Measurements from ENCODE around the gene HELT. TPM values are rescaled to one million over a fixed set of nuclear protein-coding genes. Genes with fewer than 3 reads are reported as not detected.
"Not testable (repeated sequence)": the region's sequence is repeated elsewhere in the genome, so short reads cannot be mapped to it uniquely, and the experiment has no call there.

HELT gene
- total RNA-seq, 1 donor from 2014 or later: not detected

GRCh38 chr4:184987493-184988031, 30.7 kb upstream of the HELT start:
- Mint-ChIP-seq H3K4me1 (peaks cover 3% of the 10 kb centered on the region), H3K9me3 (no peaks in the 10 kb centered on the region)
- TF ChIP-seq, protein P1, sequence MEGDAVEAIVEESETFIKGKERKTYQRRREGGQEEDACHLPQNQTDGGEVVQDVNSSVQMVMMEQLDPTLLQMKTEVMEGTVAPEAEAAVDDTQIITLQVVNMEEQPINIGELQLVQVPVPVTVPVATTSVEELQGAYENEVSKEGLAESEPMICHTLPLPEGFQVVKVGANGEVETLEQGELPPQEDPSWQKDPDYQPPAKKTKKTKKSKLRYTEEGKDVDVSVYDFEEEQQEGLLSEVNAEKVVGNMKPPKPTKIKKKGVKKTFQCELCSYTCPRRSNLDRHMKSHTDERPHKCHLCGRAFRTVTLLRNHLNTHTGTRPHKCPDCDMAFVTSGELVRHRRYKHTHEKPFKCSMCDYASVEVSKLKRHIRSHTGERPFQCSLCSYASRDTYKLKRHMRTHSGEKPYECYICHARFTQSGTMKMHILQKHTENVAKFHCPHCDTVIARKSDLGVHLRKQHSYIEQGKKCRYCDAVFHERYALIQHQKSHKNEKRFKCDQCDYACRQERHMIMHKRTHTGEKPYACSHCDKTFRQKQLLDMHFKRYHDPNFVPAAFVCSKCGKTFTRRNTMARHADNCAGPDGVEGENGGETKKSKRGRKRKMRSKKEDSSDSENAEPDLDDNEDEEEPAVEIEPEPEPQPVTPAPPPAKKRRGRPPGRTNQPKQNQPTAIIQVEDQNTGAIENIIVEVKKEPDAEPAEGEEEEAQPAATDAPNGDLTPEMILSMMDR (IDR thresholded peaks at IDR 0.05): no peak
- TF ChIP-seq EZH2phosphoT487 (IDR thresholded peaks at IDR 0.05) (no peak), EZH2 (IDR thresholded peaks at IDR 0.05) (no peak)

GRCh38 chr4:184988611-184989010, 29.7 kb upstream of the HELT start:
- no peak for TF ChIP-seq EZH2 (IDR thresholded peaks at IDR 0.05)
- TF ChIP-seq, protein P1 (IDR thresholded peaks at IDR 0.05): no peak
- Histone ChIP-seq H3K4me1 (no peaks in the 10 kb centered on the region), H3K36me3 (no peaks in the 10 kb centered on the region), H2AFZ (replicated peaks) (no peak overlapping the region), H3K27ac (no peak overlapping the region), H3K9me3 (ENCODE audit: low read depth) (no peaks in the 10 kb centered on the region), H3K27me3 (no peaks in the 10 kb centered on the region), H4K20me1 (ENCODE audit: low read depth) (no peaks in the 10 kb centered on the region), H3K79me2 (ENCODE audit: low read depth) (no peaks in the 10 kb centered on the region), H3F3A (ENCODE audit: low read depth) (no peaks in the 10 kb centered on the region), H3K4me3 (no peak overlapping the region), H3K4me2 (no peak overlapping the region), H3K9ac (no peak overlapping the region)
- peaks cover 3% of the 10 kb centered on the region for H3K4me1 Mint-ChIP-seq
- no peaks in the 10 kb centered on the region for H3K9me3 Mint-ChIP-seq
- H3K4me3 Mint-ChIP-seq: no peak overlapping the region
- DNase-seq (ENCODE audit: low spot score): no peak
- H3K27ac Mint-ChIP-seq: no peak overlapping the region
- H3K36me3 Mint-ChIP-seq: no peaks in the 10 kb centered on the region
- H3K27me3 Mint-ChIP-seq (ENCODE audit: insufficient read depth, low read depth): peaks cover 2% of the 10 kb centered on the region

More at GRCh38 chr4:184987493-184988031, 30.7 kb upstream of the HELT start:
- Histone ChIP-seq H3K4me2 (no peak overlapping the region), H3K79me2 (ENCODE audit: low read depth) (no peaks in the 10 kb centered on the region), H3K4me1 (no peaks in the 10 kb centered on the region), H3K9ac (no peak overlapping the region), H2AFZ (replicated peaks) (no peak overlapping the region), H3K4me3 (no peak overlapping the region), H3K9me3 (ENCODE audit: low read depth) (no peaks in the 10 kb centered on the region), H3F3A (ENCODE audit: low read depth) (no peaks in the 10 kb centered on the region), H3K27ac (no peak overlapping the region), H3K36me3 (no peaks in the 10 kb centered on the region), H3K27me3 (no peaks in the 10 kb centered on the region), H4K20me1 (ENCODE audit: low read depth) (no peaks in the 10 kb centered on the region)
- Mint-ChIP-seq H3K27me3 (ENCODE audit: insufficient read depth, low read depth) (peaks cover 2% of the 10 kb centered on the region), H3K4me3 (no peak overlapping the region), H3K27ac (no peak overlapping the region), H3K36me3 (no peaks in the 10 kb centered on the region)
- DNase-seq (ENCODE audit: low spot score): no peak

DNA sequence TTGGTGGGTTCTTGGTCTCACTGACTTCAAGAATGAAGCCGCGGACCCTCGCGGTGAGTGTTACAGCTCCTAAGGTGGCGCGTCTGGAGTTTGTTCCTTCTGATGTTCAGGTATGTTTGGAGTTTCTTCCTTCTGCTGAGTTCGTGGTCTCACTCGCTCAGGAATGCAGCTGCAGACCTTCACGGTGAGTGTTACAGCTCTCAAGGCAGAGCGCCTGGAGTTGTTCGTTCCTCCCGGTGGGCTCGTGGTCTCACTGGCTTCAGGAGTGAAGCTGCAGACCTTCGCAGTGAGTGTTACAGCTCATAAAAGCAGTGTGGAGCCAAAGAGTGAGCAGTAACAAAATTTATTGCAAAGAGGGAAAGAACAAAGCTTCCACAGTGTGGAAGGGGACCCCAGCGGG, 29.0 kb upstream of the HELT start:
- H3K27me3 Mint-ChIP-seq (ENCODE audit: insufficient read depth, low read depth); H3K27me3 ChIP-seq; H3K4me1 Mint-ChIP-seq; H3K27ac Mint-ChIP-seq; DNase-seq (ENCODE audit: low spot score); H3K9ac ChIP-seq; H3K36me3 ChIP-seq; H3K9me3 Mint-ChIP-seq; H2AFZ ChIP-seq (replicated peaks); H3K4me2 ChIP-seq; H3K27ac ChIP-seq; H3K4me3 ChIP-seq; H3K4me3 Mint-ChIP-seq; H3K9me3 ChIP-seq (ENCODE audit: low read depth); H3K79me2 ChIP-seq (ENCODE audit: low read depth); H3K4me1 ChIP-seq; H4K20me1 ChIP-seq (ENCODE audit: low read depth); H3F3A ChIP-seq (ENCODE audit: low read depth); H3K36me3 Mint-ChIP-seq: not testable (repeated sequence)

DNA sequence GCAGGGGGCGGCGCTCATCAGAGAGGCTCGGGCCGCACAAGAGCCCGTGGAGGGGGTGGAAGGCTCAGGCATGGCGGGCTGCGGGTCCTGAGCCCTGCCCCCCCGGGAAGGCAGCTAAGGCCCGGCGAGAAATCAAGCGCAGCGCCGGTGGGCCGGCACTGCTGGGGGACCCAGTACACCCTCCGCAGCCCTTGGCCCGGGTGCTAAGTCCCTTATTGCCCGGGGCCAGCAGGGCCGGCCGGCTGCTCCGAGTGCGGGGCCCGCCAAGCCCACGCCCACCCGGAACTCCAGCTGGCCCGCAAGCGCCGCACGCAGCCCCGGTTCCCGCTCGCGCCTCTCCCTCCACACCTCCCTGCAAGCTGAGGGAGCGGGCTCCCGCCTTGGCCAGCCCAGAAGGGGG, 28.2 kb upstream of the HELT start:
- not testable (repeated sequence) for H3K4me3 ChIP-seq; H3K27me3 Mint-ChIP-seq (ENCODE audit: insufficient read depth, low read depth); DNase-seq (ENCODE audit: low spot score); H4K20me1 ChIP-seq (ENCODE audit: low read depth); H3K4me1 ChIP-seq; H3K9me3 Mint-ChIP-seq; H3K36me3 ChIP-seq; H3K9ac ChIP-seq; H2AFZ ChIP-seq (replicated peaks); H3F3A ChIP-seq (ENCODE audit: low read depth); H3K4me2 ChIP-seq; H3K36me3 Mint-ChIP-seq; H3K27ac Mint-ChIP-seq; H3K4me3 Mint-ChIP-seq; H3K79me2 ChIP-seq (ENCODE audit: low read depth); H3K4me1 Mint-ChIP-seq; H3K27me3 ChIP-seq; H3K9me3 ChIP-seq (ENCODE audit: low read depth); H3K27ac ChIP-seq

Data from neural progenitor cell (in vitro differentiated cells).